SK-N-SH (cell line): ENCODE data around the gene SLC16A11. TPM values are rescaled to one million over a fixed set of nuclear protein-coding genes. Genes with fewer than 3 reads are reported as not detected.

Source experiments
- CTCF ChIA-PET: fragments of 300-600, 350-600 bp; formaldehyde crosslinking; extraction: SDS; loops from one replicate; lab custom pipeline; 2021; lab: Yijun Ruan, JAX
- POLR2A ChIA-PET: fragments of 350-600 bp; sonication (Branson Sonifier 250); formaldehyde crosslinking; extraction: SDS; loops from one replicate; lab custom pipeline; 2020; ENCODE audit warnings: antibody characterized with exemption, inconsistent platforms; lab: Yijun Ruan, JAX
- DNase-seq: peaks from one replicate; pipeline ENCODE4 v3.0.0; 2012
- H2AFZ ChIP-seq: fragments of 200-600 bp; sonication (generic); 2 replicates; pipeline ENCODE4 v1.8.1; 2016; ENCODE audit warnings: antibody characterized with exemption, mild to moderate bottlenecking, low read depth
- H3F3A ChIP-seq: fragments of 200-600 bp; sonication (generic); replicated peaks from 2 replicates; pipeline ENCODE3; 2016; ENCODE audit warnings: antibody characterized with exemption, mild to moderate bottlenecking; ENCODE audit not compliant: insufficient read depth
- H3K27ac ChIP-seq, 2 experiments: fragments of 200-500 bp in 1 of 2; fragments of 200-600 bp in 1 of 2; sonication (Bioruptor generic) in 1 of 2; sonication (generic), shearing (Covaris generic) in 1 of 2; 2 replicates each; pipeline versions ENCODE4 v1.5.1 to v1.6.1; 2014 to 2016; ENCODE audit warnings: low read depth in 2 of 2, inconsistent platforms in 1 of 2, low read length in 1 of 2, mild to moderate bottlenecking in 1 of 2, mixed read lengths in 1 of 2
- H3K27me3 ChIP-seq: fragments of 200-600 bp; sonication (generic), shearing (Covaris generic); 2 replicates; pipeline ENCODE4 v1.6.1; 2016; ENCODE audit warnings: mixed run types; ENCODE audit not compliant: insufficient read depth
- H3K36me3 ChIP-seq, 2 experiments: fragments of 200-500 bp in 1 of 2; fragments of 200-600 bp in 1 of 2; sonication (Bioruptor generic) in 1 of 2; sonication (generic) in 1 of 2; replicated peaks in 1 of 2; 2 replicates each; pipeline versions ENCODE3 to v1.5.1; 2014 to 2016; ENCODE audit warnings: low read length in 1 of 2, mild to moderate bottlenecking in 1 of 2; ENCODE audit not compliant: insufficient read depth in 2 of 2, control insufficient read depth in 1 of 2
- H3K4me1 ChIP-seq, 2 experiments: fragments of 200-500 bp in 1 of 2; fragments of 200-600 bp in 1 of 2; sonication (Bioruptor generic) in 1 of 2; sonication (generic), shearing (Covaris generic) in 1 of 2; 2 replicates each; pipeline versions ENCODE4 v1.5.1 to v1.6.1; 2014 to 2016; ENCODE audit warnings: low read depth in 1 of 2, low read length in 1 of 2, mixed run types in 1 of 2; ENCODE audit not compliant: insufficient read depth in 2 of 2, control insufficient read depth in 1 of 2
- H3K4me2 ChIP-seq: fragments of 200-600 bp; sonication (generic), shearing (Covaris generic); 2 replicates; pipeline ENCODE4 v1.6.1; 2017; ENCODE audit warnings: mixed run types
- H3K4me3 ChIP-seq, 2 experiments: fragments of 200-500 bp in 1 of 2; fragments of 200-600 bp in 1 of 2; sonication (Bioruptor generic) in 1 of 2; sonication (generic), shearing (Covaris generic) in 1 of 2; 2 replicates each; pipeline versions ENCODE4 v1.5.1 to v1.8.1; 2014 to 2016; ENCODE audit warnings: low read depth in 2 of 2, inconsistent platforms in 1 of 2, low read length in 1 of 2, mild to moderate bottlenecking in 1 of 2, mixed read lengths in 1 of 2, moderate library complexity in 1 of 2
- H3K79me2 ChIP-seq: fragments of 200-600 bp; sonication (generic); 2 replicates; pipeline ENCODE4 v1.8.1; 2017; ENCODE audit warnings: mild to moderate bottlenecking; ENCODE audit not compliant: insufficient read depth
- H3K9ac ChIP-seq: fragments of 200-600 bp; sonication (generic); 2 replicates; pipeline ENCODE4 v1.6.1; 2017; ENCODE audit warnings: mixed run types
- H3K9me2 ChIP-seq: fragments of 200-600 bp; sonication (generic); 2 replicates; pipeline ENCODE4 v1.6.1; 2017; ENCODE audit warnings: mixed run types
- H3K9me3 ChIP-seq: fragments of 200-600 bp; sonication (generic); 2 replicates; pipeline ENCODE4 v1.6.1; 2017; ENCODE audit warnings: mixed run types, mild to moderate bottlenecking, moderate library complexity
- H4K20me1 ChIP-seq: fragments of 200-600 bp; sonication (generic); 2 replicates; pipeline ENCODE4 v1.6.1; 2017; ENCODE audit warnings: mild to moderate bottlenecking, mixed run types; ENCODE audit not compliant: insufficient read depth
- CTCF ChIP-seq: fragments of 200-600 bp; sonication (generic); IDR thresholded peaks from 2 replicates; pipeline ENCODE4 v1.6.1; 2017; ENCODE audit warnings: antibody characterized with exemption, mild to moderate bottlenecking, moderate library complexity
- FOSL2 ChIP-seq: IDR thresholded peaks from 2 replicates; pipeline ENCODE4 v1.4.0; 2012; ENCODE audit warnings: low read depth, mild to moderate bottlenecking, moderate library complexity, borderline replicate concordance
- FOXJ3 ChIP-seq: sonication (generic); formaldehyde crosslinking; IDR thresholded peaks from 2 replicates; pipeline ENCODE4 v1.5.1; 2020; ENCODE audit warnings: mild to moderate bottlenecking, missing genetic modification reagents
- FOXM1 ChIP-seq: IDR thresholded peaks from 2 replicates; pipeline ENCODE4 v1.4.0; 2012; ENCODE audit warnings: low read depth, mild to moderate bottlenecking
- GABPA ChIP-seq: IDR thresholded peaks from 2 replicates; pipeline ENCODE4 v1.4.0; 2012; ENCODE audit warnings: low read depth, mild to moderate bottlenecking
- MEF2A ChIP-seq: IDR thresholded peaks from 2 replicates; pipeline ENCODE4 v1.4.0; 2012; ENCODE audit warnings: low read depth, borderline replicate concordance
- NFIC ChIP-seq: IDR thresholded peaks from 2 replicates; pipeline ENCODE4 v1.4.0; 2012; ENCODE audit warnings: borderline replicate concordance
- PBX3 ChIP-seq: IDR thresholded peaks from 2 replicates; pipeline ENCODE4; 2012
- POLR2AphosphoS5 ChIP-seq: IDR thresholded peaks from 2 replicates; pipeline ENCODE4 v1.6.1; 2012; ENCODE audit warnings: low read depth, low read length
- RCOR1 ChIP-seq: fragments of 150-350 bp; IDR thresholded peaks from 2 replicates; pipeline ENCODE4 v1.6.1; 2017; ENCODE audit warnings: antibody characterized with exemption, low read length
- REST ChIP-seq: IDR thresholded peaks from 2 replicates; pipeline ENCODE4 v1.6.1; 2012; ENCODE audit warnings: mild to moderate bottlenecking, low read depth, low read length, moderate library complexity
- RXRA ChIP-seq: IDR thresholded peaks from 2 replicates; pipeline ENCODE4 v1.4.0; 2012; ENCODE audit warnings: low read depth, mild to moderate bottlenecking, borderline replicate concordance
- SIN3A ChIP-seq: IDR thresholded peaks from 2 replicates; pipeline ENCODE4 v1.6.1; 2012; ENCODE audit warnings: low read depth, mild to moderate bottlenecking, low read length, moderate library complexity, borderline replicate concordance
- TCF12 ChIP-seq: IDR thresholded peaks from 2 replicates; pipeline ENCODE4 v1.4.0; 2012
- USF2 ChIP-seq: fragments of 150-350 bp; IDR thresholded peaks from 2 replicates; pipeline ENCODE4 v1.6.1; 2017; ENCODE audit warnings: antibody characterized with exemption, low read length, low read depth, borderline replicate concordance
- WGBS: methylation state at CpG from one replicate; pipeline ENCODE4 v1.1.6; 2017; ENCODE audit warnings: low lambda C conversion rate; 5-methylcytosine and 5-hydroxymethylcytosine counted together
- polyA plus RNA-seq, 3 experiments: library from polyadenylated mRNA; depleted of rRNA; stranded (reverse); fragments of >200 nt; gene quantifications; 2 replicates each; pipeline ENCODE4 v1.2.3, GENCODE V29; 2012

The SLC16A11 gene
- polyA plus RNA-seq, 1 of the 3 experiments (the other 2 are of a cell fraction) = 0.12 TPM

GRCh38 chr17:7034955-7035590 lies 8.8 kb downstream of the SLC16A11 start:
- no peaks in the 10 kb centered on the region for H3K27me3 ChIP-seq
- ChIA-PET CTCF (interaction anchor here (0.8 to 2.0 kb wide), 5 partner anchors 9 to 102 kb away, joined by 3 to 14 read pairs (median 6); partner anchors contain the start of gene SLC16A11), POLR2A (interaction anchor here (0.7 to 1.6 kb wide), 6 partner anchors 10 to 652 kb away, joined by 3 to 8 read pairs (median 3); no protein-coding TSS in a partner anchor)
- peak overlapping the region; percentile 45 to 71; a peak in 3 of 4 replicates for H3K27ac ChIP-seq
- WGBS = 23% methylated on average over 7 of the region's 7 CpGs
- H3K79me2 ChIP-seq = no peaks in the 10 kb centered on the region
- DNase-seq = no peak
- peak overlapping the region; percentile 96 for H2AFZ ChIP-seq
- 0 out of 2 replicates have a peak, but pooled peaks have one; percentile 20 for TF ChIP-seq GABPA
- no peak for TF ChIP-seq REST
- no peak for TF ChIP-seq PBX3
- H3K9ac ChIP-seq = peak overlapping the region; percentile 75
- peak overlapping the region; percentile 95 for H3K4me2 ChIP-seq
- no peaks in the 10 kb centered on the region for H4K20me1 ChIP-seq
- H3K9me2 ChIP-seq = no peaks in the 10 kb centered on the region
- H3K4me1 ChIP-seq = peaks cover 4 to 11% of the 10 kb centered on the region in 2 experiments; a peak in 2 of 4 replicates
- H3K36me3 ChIP-seq = no peaks in the 10 kb centered on the region
- H3K4me3 ChIP-seq = peak overlapping the region; percentile 76 to 80
- no peaks in the 10 kb centered on the region for H3K9me3 ChIP-seq
- H3F3A ChIP-seq = peaks cover 6% of the 10 kb centered on the region

GRCh38 chr17:7029659-7030058 lies 14.2 kb downstream of the SLC16A11 start:
- H4K20me1 ChIP-seq = no peaks in the 10 kb centered on the region
- H3K27me3 ChIP-seq = no peaks in the 10 kb centered on the region
- H2AFZ ChIP-seq = no peak overlapping the region
- ChIA-PET POLR2A (no interaction called here), CTCF (interaction anchor here (2.2 kb wide), 1 partner anchor 8 kb away, joined by 9 read pairs; no protein-coding TSS in a partner anchor)
- no peak overlapping the region for H3K9ac ChIP-seq
- peaks cover 4% of the 10 kb centered on the region for H3F3A ChIP-seq
- no peaks in the 10 kb centered on the region for H3K9me3 ChIP-seq
- no peaks in the 10 kb centered on the region for H3K9me2 ChIP-seq
- no peak overlapping the region for H3K4me3 ChIP-seq
- no peak overlapping the region for H3K4me2 ChIP-seq
- no peaks in the 10 kb centered on the region for H3K4me1 ChIP-seq
- no peaks in the 10 kb centered on the region for H3K36me3 ChIP-seq
- no peak overlapping the region for H3K27ac ChIP-seq
- H3K79me2 ChIP-seq = no peaks in the 10 kb centered on the region
- WGBS = 86% methylated on average over 8 of the region's 8 CpGs
- DNase-seq = no peak
- TF ChIP-seq NFIC (no peak), USF2 (no peak), FOSL2 (no peak), MEF2A (no peak), SIN3A (no peak), PBX3 (no peak), RCOR1 (no peak), CTCF (no peak), RXRA (no peak), POLR2AphosphoS5 (no peak), FOXJ3 (CRISPR knock-in tag) (no peak), TCF12 (no peak), FOXM1 (no peak)
